ENCODE measurements around the gene PRKAR2B.
A peak's percentile ranks its signal among the peaks of the same experiment; 100 is the strongest.

Gene PRKAR2B

GRCh38 chr7:107196834-107197610 lies 152.5 kb downstream of the PRKAR2B start:
- DNase-seq, result no peak

GRCh38 chr7:107201795-107202450 lies 157.4 kb downstream of the PRKAR2B start:
- peak; percentile 21 for DNase-seq

GRCh38 chr7:107203607-107204006 lies 159.1 kb downstream of the PRKAR2B start:
- no peak for DNase-seq

- DNase-seq, result no peak
Observed at GRCh38 chr7:107206136-107206535, 161.6 kb downstream of the PRKAR2B start.

- no peak for DNase-seq
Observed at GRCh38 chr7:107206706-107207105, 162.2 kb downstream of the PRKAR2B start.

- DNase-seq, result no peak
Observed at GRCh38 chr7:107207459-107207858, 163.0 kb downstream of the PRKAR2B start.

GRCh38 chr7:107208024-107208521 lies 163.6 kb downstream of the PRKAR2B start:
- DNase-seq, result no peak

GRCh38 chr7:107208563-107208962 lies 164.1 kb downstream of the PRKAR2B start:
- DNase-seq, result no peak

GRCh38 chr7:107209565-107209964 lies 165.1 kb downstream of the PRKAR2B start:
- DNase-seq, result no peak

GRCh38 chr7:107210400-107210799 lies 165.9 kb downstream of the PRKAR2B start:
- no peak for DNase-seq
